GM21717 (cell line): Measurements from ENCODE around the gene PTPRN2.
"Not testable (repeated sequence)": the region's sequence is repeated elsewhere in the genome, so short reads cannot be mapped to it uniquely, and the experiment has no call there.

ENCODE experiments used
- ATAC-seq: cut with Tn5 transposase; IDR thresholded peaks from one replicate; pipeline ENCODE4 v1.9.1; 2021; ENCODE audit warnings: mild to moderate bottlenecking, moderate library complexity; ENCODE audit not compliant: unreplicated experiment

Gene PTPRN2

GRCh38 chr7:157566631-157567006 is 1021.0 kb downstream of the PTPRN2 start:
- ATAC-seq: no peak

DNA sequence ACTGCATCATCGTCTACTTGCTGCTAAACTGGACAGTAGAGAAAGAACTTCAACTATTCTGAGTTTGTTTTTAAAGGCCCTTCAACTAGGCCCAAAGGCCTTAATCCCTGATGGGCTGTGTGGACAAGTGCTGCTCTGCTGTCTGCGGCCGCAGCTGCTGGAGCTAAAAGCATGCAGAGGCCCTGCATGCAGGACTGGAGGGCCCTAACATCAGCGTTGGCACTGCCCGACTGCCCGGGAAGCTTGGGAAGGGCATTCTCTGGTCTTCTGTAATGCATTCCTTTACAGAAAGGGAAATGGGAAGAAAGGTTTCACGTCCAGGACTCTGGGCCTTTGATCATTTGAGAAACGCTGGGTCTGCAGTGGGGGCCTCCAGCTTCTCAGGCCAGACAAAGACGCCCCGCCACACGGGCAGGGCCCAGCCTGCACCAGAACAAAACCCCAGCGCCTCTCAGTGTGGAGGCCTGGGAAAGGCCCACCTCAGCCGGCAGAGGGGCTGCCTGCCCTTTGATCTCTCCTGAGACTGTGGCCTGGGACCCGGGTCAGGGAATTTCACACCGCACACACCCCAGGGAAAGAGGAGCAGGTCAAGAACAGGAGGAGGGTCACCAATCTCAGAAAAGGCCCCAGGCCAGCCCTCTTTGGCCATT is 1021.5 kb downstream of the PTPRN2 start:
- ATAC-seq: no peak

DNA sequence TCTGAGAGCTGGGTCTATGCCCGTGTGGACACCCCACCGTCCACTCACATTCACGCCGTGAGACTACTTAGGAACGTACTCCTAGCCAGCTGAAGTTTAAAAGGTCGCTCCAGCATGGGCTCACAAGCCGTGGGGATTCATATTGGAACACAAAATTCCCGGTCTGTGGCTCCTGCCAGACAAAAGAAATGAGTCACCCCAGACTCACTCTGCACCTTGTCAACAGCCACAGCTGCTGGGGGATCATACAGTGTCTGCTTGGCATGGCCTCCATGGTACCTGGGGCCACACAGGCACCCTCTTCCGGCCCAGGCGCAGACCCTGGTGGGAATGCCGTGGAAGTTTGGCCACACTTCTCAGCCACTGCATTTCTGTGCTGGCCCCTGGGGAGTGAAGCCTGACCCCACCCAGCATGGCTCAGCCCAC is 1022.4 kb downstream of the PTPRN2 start:
- no peak for ATAC-seq

- no peak for ATAC-seq
Measured at GRCh38 chr7:157564517-157565177, 1023.0 kb downstream of the PTPRN2 start.

DNA sequence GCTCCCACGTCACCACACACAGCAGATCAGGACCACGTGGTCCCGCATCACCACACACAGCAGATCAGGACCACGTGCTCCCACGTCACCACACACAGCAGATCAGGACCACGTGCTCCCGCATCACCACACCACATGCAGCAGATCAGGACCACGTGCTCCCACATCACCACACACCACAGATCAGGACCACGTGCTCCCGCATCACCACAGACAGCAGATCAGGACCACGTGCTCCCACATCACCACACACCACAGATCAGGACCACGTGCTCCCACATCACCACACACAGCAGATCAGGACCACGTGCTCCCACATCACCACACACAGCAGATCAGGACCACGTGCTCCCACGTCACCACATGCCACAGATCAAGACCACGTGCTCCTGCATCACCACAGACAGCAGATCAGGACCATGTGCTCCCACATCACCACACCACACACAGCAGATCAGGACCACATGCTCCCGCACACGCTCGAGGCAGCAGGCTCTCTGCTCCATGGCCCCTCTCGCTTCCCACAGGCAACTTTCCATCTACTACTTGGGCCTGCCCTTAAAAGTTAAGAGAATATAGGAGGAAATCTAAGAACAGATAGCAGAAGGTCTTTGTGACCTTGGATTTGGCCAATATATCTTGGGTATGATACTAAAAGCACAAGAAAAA is 1024.0 kb downstream of the PTPRN2 start:
- not testable (repeated sequence) for ATAC-seq

DNA sequence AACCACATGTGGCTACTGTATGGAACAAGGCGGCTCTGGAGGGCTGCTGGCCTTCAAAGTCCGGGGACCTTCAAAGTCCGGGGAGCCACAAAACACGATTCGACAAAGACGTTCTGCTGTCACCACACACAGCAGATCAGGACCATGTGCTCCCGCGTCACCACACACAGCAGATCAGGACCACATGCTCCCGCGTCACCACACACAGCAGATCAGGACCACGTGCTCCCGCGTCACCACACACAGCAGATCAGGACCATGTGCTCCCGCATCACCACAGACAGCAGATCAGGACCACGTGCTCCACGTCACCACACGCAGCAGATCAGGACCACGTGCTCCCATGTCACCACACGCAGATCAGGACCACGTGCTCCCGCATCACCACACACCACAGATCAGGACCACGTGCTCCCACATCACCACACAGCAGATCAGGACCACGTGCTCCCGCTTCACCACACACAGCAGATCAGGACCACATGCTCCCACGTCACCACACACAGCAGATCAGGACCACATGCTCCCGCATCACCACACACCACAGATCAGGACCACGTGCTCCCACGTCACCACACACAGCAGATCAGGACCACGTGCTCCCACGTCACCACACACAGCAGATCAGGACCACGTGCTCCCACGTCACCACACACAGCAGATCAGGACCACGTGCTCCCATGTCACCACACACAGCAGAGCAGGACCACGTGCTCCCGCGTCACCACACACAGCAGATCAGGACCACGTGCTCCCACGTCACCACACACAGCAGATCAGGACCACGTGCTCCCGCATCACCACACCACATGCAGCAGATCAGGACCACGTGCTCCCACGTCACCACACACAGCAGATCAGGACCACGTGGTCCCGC is 1024.9 kb downstream of the PTPRN2 start:
- ATAC-seq: not testable (repeated sequence)

GRCh38 chr7:157561816-157562410 is 1025.7 kb downstream of the PTPRN2 start:
- ATAC-seq: no peak

GRCh38 chr7:157561523-157561785 is 1026.2 kb downstream of the PTPRN2 start:
- no peak for ATAC-seq

- ATAC-seq: no peak
Measured at GRCh38 chr7:157560710-157561522, 1026.7 kb downstream of the PTPRN2 start.

DNA sequence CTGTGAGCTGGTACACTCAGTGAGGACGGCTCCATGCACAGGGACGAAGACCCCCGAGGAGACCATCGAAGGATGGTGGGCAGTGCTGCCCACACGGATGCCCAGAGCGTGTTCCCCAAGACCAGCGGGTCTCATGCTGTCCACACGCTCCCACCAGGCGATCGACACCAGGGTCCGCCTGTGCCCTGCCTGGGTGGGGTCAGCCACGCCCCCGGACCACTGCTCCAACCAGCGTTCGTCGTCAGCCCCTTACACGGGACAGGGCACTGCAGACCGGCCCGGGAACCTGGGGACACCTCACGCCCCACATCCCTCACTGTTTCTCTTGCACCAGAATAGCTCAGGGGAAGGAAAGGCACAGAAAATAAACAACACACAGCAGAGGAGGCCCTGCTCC is 1027.4 kb downstream of the PTPRN2 start:
- no peak for ATAC-seq

DNA sequence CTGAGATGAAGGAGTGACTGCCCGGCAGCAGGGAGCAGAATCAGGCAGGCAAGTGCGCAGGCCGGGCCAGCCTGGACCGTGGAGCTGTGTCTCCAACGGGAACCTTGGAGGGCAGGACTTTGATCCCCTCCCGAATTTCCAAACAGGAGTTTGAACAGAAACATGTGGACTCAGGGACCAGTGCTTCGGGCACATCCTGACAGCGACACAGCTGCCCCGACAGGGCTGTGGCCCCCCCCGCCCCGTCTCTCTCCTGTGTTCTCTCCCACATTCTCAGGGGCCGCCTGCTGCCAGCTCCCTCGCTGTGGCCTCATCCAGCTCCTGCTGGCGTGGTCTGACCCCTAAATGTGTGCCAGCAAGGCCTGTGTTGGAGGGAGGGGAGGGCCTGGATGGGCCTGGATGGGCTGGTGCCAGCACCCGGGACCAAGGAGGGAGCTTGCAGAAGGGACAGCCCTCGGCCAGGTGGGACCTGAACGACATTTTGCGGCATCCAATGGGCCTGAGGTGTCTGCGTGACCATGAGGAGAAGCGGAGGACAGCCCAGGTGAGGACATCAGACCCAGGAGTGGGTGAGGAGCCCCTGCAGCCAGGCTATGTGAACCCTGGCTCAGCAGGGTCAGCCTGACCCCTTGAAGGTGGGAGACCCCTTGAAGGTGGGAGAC is 1027.9 kb downstream of the PTPRN2 start:
- no peak for ATAC-seq

GRCh38 chr7:157558875-157559595 is 1028.6 kb downstream of the PTPRN2 start:
- ATAC-seq: no peak

GRCh38 chr7:157558516-157558874 is 1029.1 kb downstream of the PTPRN2 start:
- no peak for ATAC-seq

GRCh38 chr7:157558061-157558460 is 1029.6 kb downstream of the PTPRN2 start:
- ATAC-seq: no peak

GRCh38 chr7:157557263-157557662 is 1030.4 kb downstream of the PTPRN2 start:
- ATAC-seq: no peak

DNA sequence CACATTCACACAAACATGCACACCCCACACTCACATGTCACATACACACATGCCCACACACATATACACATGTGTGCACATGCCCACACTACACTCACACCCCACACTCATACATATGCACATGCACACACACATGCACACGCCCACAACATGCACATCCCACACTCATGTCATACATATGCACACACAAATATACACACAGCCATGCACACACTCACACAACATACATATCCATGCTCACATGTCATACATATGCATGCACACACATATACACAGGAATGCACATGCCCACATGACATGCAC is 1031.0 kb downstream of the PTPRN2 start:
- ATAC-seq: no peak

DNA sequence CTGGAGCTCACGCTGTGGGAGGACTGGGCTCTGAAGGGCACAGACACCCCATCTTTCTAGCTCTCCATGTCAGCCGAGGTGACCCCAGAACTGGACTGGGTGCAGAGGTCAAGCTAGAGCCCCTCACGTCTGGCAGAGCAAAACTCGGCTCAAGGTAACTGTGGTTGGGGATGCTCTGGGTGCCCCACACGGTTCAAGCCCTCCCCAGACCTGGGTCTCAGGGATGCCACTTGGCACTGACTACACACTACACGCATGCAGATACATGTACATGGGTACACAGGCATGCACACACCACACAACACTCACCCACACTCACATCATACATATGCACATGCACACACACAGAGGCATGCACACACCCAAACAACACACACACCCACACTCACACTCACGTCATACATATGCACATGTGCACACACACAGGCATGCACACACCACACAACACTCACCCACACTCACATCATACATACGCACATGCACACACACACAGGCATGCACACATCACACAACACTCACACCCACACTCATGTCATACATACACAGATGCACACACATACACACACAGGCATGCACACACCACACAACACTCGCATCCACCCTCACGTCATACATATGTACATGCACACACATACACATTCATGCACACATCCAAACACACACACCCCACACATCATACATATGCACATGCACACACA is 1031.5 kb downstream of the PTPRN2 start:
- no peak for ATAC-seq

DNA sequence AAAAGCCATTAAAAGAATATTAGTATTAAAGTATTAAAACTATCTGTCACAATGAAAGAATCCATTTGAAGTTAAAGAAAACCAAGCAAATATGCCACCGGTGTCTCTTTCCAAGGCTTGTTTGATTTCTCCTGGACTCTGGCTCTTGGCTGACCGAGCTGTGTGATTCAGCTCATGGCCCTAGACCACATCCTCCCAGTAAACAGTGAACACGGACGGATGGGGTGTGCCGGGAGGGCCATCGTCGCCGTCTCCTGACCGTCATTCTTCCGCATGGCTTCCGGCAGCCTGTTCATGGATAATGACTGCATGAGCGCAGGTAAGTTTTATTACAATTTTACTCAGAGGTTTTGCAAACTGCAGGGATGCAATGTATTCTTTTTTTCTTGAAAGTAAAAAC is 1032.3 kb downstream of the PTPRN2 start:
- ATAC-seq: no peak
